GM12875 (cell line): ENCODE data around the gene PCK1.

Experiments
- H3K4me3 ChIP-seq: one replicate; pipeline ENCODE4 v1.5.1; 2011; ENCODE audit warnings: low read depth, low read length, control low read depth
- CTCF ChIP-seq: IDR thresholded peaks from 2 replicates; pipeline ENCODE4 v1.5.1; 2011; ENCODE audit warnings: low read depth, mild to moderate bottlenecking, control low read depth, inconsistent platforms, low read length, moderate library complexity, borderline replicate concordance; ENCODE audit not compliant: insufficient read depth

PCK1 gene

GRCh38 chr20:57596358-57596757 lies 35.4 kb downstream of the PCK1 start:
- H3K4me3 ChIP-seq: no peak overlapping the region
- no peak for TF ChIP-seq CTCF

- peak; percentile 94 for TF ChIP-seq CTCF
- no peak overlapping the region for H3K4me3 ChIP-seq
Observed at GRCh38 chr20:57596998-57597939, 36.4 kb downstream of the PCK1 start.

- TF ChIP-seq CTCF: no peak
- H3K4me3 ChIP-seq: no peak overlapping the region
Observed at GRCh38 chr20:57598060-57598459, 37.1 kb downstream of the PCK1 start.

- no peak overlapping the region for H3K4me3 ChIP-seq
- no peak for TF ChIP-seq CTCF
Observed at GRCh38 chr20:57598491-57598890, 37.6 kb downstream of the PCK1 start.

GRCh38 chr20:57600320-57601210 lies 39.7 kb downstream of the PCK1 start:
- no peak for TF ChIP-seq CTCF
- H3K4me3 ChIP-seq: no peak overlapping the region

GRCh38 chr20:57601211-57601570 lies 40.3 kb downstream of the PCK1 start:
- TF ChIP-seq CTCF: no peak

More at GRCh38 chr20:57601211-57601570, 40.3 kb downstream of the PCK1 start:
- no peak overlapping the region for H3K4me3 ChIP-seq
